ENCODE data around the gene MACROH2A2.
A peak's percentile ranks its signal among the peaks of the same experiment; 100 is the strongest.
"Not testable (repeated sequence)": the region's sequence is repeated elsewhere in the genome, so short reads cannot be mapped to it uniquely, and the experiment has no call there.

Gene MACROH2A2

DNA sequence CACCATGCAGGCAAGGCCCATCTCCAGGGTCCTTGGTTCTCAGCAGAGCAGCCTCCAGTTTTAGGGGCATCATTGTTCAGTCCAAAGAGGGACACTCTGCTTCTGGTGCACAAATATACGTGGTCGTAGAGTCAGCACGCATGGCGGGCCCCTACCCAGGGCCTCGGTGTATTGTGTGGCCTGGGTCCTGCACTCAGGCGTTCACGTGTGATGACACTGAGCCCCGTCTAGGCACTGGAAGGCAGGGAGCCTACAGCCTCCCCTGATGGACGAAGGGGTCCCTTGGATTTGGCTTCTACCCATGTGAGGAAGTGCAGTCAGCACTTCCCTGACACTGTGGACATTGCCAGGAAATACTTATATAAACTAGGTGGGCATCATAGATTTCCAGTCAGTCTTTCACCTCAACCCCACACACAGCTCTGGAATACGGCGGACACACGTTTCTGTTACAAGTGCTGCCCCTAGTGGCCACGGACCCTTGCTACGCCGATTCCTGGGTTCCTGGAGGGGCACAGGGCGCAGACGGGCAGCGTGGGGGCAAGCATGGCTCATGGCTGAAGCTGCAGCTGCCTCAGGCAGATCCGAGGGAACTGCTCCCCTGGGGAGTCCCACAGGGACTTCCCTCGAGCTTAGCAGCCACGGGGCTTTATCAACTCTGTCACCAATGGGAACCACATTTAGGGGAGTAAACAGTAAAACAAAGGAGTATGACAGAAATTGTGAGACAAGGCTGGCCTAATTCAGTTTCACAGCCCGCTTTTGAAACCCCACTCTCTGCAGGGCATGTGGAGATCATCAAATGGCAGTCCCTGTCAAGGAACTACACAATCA, 54.5 kb downstream of the MACROH2A2 start:
- no peak for DNase-seq

DNA sequence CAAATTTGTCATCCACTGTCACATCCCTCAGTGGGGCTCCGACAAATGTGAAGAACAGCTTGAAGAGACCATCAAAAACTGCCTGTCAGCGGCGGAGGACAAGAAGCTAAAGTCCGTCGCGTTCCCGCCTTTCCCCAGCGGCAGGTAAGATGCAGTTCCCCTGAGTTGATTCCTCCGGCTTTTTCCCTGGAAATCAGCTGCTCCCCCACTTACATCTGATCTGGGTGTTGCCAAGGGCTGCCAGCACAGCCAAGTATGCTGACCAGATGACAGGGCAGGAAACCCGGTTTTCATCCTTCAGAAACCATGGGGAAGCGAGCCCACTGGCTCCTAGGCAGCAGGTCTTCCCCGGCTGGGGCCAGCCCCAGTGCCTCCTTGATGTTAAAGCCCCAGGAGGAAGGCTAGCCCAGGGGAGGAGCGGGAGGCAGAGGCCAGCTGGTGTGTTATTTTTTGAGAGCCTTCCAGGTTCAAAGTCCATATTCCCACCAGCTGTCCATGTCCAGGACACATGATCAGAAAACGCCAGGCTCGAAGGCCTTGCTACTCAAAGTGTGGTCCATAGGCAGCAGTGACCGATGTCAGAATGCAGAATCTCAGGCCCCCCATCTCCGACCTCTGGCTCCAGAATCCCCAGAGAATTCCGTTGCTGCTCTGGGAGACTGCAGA, 56.6 kb downstream of the MACROH2A2 start:
- no peak for DNase-seq

DNA sequence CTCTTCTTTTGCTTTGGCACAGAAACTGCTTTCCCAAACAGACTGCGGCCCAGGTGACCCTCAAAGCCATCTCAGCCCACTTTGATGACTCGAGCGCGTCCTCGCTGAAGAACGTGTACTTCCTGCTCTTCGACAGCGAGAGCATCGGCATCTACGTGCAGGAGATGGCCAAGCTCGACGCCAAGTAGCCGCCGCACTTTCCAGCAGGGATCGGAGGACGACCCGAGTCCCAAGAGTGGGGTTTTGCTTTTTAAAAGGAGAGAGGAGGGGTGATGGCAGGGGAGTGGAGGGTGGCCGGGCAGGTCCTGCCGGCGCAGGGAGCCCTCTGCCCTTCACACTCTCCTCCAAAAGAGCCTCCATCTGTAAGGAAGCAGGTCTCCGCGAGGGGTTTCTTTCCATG, 58.9 kb downstream of the MACROH2A2 start:
- no peak for DNase-seq

DNA sequence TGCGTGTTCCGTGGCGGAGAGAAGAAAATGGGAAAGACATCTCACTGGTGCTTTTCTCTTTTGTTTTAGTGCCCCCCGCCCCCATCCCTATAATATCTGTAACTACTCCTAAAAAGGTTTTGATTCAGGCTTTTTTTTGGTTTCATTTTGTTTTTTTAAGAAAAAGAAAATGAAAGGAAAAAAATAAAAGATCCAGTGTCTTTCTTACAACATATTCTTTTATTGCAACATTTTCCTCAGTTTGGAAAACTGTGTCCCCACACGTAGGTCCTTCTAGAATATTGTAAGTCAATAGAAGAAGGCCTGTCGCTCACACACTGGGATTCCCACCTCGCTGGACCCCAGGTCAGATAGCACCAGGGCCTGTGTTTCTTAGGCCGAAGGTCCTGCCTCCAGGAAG, 59.4 kb downstream of the MACROH2A2 start:
- DNase-seq, result no peak

DNA sequence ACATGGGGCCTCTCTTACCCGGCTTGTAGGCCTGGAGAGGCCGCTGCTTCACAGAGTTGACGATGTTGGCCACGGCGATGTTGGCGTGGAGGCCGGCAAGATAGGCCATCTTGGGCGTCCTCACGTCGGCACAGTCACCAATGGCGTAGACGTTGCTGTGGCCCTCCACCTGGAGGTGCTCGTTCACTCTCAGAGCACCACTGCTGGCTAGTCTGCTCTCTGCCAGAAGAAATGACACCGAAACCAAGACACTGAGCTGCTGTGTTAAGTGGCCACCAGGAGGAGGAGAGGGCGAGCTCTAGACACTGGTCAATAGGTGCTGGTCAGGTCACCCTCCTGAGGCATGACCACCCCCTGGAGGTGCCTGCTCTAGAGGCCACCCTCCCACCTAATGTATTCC, 62.3 kb downstream of the MACROH2A2 start:
- DNase-seq, result no peak

DNA sequence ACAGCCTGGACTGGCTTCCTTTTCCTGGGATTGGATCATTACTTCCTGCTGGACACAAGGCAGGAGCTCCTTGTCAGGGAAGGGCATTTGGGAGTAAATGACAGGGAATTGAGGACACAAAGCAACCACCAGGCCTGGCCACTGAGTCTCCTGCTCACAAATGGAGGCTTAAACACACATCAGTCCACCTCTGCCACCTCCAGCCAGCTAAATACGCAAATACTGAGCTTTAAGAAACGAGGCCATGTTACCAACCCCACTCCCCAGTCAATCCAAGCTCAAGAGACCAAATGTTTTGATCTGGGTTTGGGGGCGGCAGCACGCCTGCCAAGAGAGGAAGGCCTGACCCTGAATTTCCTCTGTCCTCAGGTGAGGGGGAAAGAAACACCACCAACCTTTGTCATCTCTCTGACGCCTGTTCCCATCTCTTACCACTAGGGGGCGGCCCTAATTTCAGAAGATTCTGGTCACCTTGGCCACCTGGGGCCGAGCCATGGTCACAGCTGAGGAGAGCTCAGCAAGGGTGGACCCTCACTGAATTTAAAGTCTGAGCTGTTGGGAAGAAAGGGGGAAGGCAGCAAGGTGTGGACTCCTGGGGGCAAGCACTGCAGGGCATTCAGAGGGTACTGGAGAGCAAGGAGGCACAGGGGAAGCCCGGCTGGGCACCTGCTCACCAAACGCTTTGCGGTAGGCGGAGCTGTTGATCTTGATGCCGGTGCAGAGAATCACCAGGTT, 63.5 kb downstream of the MACROH2A2 start:
- DNase-seq, result peak; percentile 83

DNA sequence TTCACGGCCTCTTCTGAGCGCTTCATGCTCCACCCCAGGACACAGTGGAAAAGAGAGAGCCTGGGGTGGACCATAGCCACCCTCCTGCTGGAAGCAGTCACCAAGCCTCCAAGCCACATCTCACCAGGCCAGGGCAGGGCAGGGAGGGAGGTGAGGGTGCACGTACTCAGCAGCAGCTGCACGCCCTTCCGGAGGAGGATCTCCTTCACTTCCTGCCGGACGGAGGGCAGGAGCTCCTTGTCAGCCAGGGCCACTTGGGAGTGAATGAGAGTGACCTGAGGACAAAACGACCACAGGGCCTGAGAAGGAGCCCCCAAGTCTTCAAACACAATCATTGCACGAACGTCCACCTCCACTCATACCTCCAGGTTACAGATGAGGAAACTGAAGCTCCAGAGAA, 65.0 kb downstream of the MACROH2A2 start:
- DNase-seq, result no peak

DNA sequence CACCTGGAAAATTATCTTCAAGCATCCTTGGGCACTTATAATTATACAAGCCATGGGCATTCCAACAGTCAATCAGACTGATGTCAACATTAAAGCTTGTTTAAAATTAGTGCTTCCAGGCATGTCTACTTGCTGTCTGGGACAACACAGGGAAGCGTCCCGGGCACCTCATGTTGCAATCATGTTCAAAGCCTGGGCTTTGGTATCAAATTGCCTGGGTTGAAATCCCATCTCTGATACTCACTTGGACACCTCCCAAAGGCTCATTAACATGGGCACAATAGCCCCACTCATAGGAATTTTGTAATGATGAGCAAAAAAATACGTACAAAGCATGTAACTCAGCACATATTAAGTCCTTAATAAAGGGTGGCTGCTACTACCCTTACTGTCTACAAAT, 65.5 kb downstream of the MACROH2A2 start:
- DNase-seq, result no peak

DNA sequence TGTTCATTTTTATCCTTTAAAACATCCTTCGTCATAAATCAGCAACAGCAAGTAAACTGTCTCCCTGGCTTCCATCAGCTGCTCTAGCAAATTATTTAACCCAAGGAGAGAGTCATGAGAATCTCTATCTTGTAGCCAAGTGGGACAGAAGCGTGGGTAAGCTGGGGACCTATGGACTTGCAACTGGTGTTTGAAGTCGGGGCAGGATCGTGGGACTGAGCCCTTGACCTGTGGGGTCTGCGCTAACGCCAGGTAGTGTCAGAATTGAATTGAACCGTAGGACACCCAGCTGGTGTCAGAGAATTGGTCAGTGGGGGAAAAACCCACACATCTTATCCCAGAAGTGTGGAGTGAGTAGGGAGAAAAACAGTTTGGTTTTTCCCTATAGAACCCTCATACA, 66.6 kb downstream of the MACROH2A2 start:
- DNase-seq, result no peak

DNA sequence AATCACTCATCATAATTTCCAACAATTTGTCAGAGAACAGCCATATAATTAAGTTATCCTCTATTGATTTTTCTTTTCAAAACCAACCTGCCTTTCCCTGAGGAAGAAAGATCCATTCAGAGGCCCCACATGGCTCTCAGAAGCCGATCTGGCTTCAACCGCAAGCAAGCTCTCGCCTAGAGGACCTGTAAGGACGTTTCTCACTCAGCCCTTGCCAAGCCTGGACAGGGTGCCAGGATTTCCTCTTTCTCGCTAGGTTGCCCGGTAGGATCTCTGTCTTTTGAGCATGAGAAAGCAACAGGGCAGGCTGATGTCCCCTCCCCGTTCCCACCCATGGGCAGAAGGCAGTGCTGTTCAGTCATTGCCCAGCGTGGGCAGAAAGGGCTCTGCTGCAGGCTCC, 67.0 kb downstream of the MACROH2A2 start:
- DNase-seq, result no peak

DNA sequence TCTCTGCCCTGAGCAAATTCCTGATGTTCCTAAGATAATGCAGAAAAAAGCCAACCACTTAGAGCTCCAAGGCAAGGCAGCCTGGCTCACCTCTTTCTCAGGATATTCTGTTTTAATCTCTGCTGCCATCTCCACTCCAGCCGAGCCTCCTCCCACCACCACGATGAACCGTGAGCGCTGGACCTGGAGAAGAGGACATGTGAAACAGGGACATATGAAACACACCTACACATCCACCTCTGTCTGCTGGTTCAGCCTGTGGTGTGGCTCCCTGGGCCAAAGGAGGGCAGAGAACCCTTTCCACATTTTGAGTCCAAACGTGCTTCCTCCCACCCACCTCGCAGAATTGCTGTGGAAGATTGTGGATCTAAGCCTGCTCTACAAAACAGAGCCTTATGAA, 67.8 kb downstream of the MACROH2A2 start:
- no peak for DNase-seq

DNA sequence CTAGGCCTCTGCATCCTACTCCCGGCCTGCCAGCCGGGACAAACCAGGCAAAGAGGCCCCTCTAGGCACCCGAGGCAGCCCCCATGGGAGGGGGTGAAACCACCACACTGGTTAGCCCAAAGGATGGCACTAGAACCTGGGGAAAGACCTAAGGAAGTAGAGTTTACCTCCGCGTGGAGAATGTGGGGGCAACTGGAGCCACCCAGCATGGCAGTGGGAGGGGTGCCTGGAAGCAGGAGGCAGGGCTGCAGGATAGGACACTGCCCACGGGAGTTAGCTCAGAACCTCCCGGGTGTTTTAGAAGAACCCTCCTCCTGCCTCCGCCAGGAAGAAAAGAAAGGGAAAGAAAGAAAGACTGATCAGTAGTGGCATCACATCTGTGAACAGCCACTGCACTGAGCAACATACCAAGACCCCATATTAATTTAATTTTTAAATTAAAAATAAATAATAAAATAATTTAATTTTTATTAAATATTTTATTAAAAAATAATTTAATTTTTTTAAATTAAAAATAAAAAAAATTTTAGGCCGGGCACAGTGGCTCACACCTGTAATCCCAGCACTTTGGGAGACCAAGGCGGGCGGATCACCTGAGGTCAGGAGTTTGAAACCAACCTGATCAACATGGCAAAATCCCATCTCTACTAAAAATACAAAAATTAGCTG, 68.8 kb downstream of the MACROH2A2 start:
- DNase-seq, result no peak

DNA sequence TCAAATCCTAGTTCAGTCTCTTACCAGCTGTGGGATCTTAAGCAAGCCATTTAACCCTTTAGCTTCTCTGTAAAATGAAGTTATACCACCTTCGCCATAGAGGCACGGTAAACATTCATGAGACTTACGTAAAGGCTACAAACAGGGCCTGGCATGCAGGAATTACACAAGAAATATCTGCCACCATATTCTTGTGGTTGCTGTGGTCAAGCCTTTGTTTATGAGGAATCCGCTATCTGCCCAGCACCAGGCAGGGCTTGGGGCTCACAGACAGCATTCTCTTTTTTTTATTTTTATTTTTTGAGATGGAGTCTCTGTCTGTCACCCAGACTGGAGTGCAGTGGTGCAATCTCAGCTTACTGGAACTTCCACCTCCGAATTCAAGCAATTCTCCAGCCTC, 70.1 kb downstream of the MACROH2A2 start:
- no peak for DNase-seq

DNA sequence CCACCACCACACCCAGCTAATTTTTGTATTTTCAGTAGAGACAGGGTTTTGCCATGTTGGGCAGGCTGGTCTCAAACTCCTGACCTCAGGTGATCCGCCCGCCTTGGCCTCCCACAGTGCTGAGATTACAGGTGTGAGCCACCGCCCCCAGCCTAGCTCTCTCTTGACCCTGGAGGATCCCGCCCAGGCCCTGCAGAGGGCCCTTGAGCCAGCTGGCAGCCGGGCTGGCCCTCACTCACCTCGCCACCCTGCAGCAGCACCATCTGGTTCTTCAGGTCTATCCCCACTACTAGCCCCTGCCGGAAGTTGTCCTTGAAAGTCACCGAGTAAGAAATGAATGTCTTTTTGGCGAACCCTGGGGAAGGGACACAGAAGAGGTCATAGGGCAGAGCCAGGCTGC, 70.5 kb downstream of the MACROH2A2 start:
- DNase-seq, result not testable (repeated sequence)

DNA sequence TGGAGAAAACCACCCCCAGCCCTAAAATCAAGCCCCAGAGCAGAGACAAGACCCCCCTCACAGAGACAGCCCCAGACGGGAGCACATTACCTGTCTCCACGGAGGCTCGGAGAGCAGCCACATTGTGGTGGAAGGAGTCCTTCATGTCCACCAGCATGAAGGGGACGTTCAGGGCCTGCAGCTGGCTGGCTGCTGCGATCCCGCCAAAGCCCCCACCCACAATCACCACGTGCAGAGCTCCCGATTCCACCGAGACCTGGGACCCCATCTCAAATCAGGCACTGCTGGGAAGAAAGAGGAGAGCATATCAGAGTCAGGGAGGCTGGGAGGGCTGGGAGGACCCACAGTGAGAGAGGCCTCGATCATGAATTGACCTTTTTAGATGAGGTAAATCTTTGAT, 71.2 kb downstream of the MACROH2A2 start:
- DNase-seq, result no peak

DNA sequence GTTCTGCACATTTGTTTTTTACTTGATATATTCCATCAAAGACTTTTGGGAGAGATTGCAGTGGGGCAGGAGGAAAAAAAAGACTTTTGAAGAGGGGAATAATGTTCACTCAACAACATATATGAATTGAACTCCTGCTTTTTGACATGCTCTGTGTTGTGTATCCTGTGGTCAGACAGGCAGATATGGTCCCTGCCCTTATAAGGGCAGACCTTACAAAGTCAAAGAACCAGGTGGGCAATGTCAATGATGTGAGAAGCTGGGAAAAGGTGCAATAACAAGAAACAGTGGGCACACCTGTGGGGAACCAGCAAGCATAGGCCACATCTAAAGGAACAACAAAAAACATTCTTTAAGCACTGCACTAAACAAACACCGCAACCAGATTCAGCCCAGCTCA, 71.8 kb downstream of the MACROH2A2 start:
- DNase-seq, result no peak

DNA sequence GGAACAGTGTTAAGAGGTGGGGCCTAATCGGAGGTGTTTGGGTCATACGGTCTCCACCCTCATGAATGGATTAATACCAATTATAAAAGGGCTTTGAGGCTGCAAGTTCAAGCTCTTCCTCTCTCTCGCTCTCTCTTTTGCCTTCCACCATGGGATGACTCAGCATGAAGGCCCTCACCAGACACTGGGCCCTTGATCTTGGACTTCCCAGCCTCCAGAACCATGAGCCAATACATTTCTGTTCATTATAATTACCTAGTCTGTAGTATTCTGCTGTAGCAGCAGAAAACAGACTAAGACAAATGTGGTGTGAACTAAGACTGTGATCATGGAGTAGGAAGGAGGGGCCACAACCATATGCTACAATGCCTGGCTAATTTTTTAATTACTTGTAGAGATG, 72.3 kb downstream of the MACROH2A2 start:
- no peak for DNase-seq

DNA sequence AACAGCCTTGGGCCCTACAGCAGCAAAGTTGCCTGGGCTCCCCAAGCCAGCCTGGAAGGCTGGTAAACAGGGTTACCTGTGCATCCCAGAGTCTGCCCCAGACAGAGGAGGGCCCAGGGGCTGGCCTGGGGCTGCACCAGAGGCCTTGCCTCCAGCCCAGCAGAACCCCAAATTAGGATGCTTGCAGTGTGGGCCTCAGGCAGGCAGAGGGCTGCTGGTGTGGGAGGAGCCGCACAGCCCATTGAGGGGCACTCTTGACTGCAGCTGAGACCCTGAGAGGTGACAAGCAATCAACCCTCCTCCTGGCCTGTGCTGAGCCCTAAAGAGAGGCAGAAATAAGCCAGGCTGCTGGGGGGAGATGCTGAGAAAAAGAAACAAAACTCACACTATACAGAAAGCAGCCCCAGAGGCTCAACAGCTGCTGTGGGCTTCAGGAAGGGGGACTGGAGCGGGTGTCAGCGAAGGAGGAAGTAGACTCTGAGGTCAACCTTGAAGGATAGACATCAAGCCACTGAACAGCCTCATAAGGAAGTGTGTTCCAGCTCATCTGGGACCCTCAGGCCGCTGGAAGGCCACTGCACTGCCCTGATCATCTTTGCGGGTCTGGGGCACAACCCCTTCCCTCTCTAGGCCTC, 73.4 kb downstream of the MACROH2A2 start:
- DNase-seq, result no peak

DNA sequence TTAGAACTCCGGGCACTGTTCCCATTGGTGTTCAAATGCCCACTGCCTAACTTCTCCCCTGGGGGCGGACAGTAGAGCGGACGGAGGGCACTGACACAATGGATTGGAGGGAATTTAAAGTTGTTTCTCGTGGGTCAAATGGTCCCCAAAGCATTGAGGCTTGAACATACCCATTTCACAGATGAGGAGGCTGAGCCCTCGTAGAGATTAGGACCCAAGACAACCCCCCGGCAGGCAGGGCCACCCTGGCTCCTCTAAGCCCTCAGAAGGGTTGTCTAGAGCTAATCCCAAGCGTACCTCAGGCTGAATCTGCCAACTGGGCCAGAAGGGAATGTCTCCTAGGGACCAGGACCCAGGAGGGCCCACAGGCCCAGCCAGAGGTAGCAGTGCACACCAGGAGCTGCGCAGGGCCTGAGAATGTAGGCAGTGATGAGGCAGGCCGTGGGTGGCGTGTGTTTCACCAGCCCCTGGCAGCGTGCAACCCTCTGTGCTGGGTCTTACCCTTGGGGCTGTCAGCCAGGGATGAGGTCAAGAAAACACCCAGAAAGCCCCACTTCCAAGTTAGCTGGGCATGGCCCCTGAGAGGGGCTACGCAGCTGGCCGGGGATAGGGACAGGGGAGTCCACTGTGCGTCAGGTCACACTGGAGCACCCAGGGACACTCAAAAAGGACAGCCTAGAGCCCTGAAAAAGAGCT, 74.2 kb downstream of the MACROH2A2 start:
- no peak for DNase-seq

DNA sequence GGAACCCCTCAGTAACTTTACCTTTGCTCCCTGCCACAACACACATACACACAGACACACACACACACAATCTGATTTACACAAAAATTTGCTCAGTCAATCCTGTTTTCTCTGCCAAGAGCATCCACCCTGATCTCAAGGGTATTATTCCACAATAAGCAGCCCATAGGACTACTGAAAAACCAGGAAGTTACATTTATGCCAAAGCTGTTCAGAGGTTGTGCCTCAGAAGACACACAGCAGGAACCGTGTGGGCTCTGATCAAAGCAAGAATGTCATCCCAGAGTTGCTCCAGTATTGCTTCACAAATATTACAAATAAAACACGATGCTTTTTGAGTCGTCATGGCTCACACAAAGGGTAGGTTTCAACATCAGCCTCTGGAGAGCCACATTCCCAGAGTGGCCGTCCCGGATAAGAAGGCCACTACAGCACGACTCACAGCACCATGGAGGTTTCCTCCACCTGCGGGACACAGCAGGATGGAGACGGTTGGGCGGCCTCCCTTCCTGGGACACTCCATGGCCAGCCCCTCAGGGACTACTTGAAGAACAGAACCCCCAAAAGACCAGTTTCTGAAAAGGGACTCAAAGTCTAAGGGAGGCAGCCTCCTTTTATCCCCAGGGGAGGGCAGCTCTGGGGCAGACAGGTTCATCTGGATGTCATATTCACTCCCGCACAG, 78.4 kb downstream of the MACROH2A2 start:
- DNase-seq, result no peak

DNA sequence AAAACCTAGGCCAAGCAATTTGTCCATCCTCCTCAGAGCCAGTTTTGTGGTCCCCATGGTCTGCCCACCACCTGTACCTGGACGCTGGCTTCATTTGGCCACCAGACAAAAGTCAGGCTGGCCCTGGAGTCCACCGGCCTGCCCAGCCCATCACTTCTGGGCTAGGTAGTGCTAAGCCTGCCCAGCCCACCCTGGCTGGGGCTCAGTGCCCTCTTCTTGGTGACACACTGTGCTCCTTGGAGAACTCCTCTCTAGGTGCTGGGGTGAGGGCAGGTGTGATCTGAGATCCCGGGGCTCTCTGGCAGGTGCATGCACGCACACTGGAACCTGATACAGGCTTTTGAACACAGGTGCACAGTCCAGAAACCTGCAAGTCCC, 78.9 kb downstream of the MACROH2A2 start:
- no peak for DNase-seq

Measured in activated CD8-positive, alpha-beta memory T cell treated with anti-CD3 and anti-CD28 coated beads for 24 hours (primary cell).